Mesenchymal stem cell (in vitro differentiated cells and primary cell): ENCODE results near the gene NKD2.

Source experiments
- DNase-seq: peaks from one replicate; pipeline ENCODE4 v3.0.0-alpha.2; 2013
- H2AFZ ChIP-seq: one replicate; pipeline ENCODE4 v1.6.1; 2013; ENCODE audit warnings: low read depth, mild to moderate bottlenecking, control low read depth, inconsistent platforms, low read length, moderate library complexity
- H2AK5ac ChIP-seq: 2 replicates; pipeline ENCODE4 v1.6.1; 2013; ENCODE audit warnings: low read length, moderate library complexity, mild to moderate bottlenecking, inconsistent platforms; ENCODE audit not compliant: severe bottlenecking
- H2BK120ac ChIP-seq: one replicate; pipeline ENCODE4 v1.6.1; 2013; ENCODE audit warnings: low read depth, mild to moderate bottlenecking, inconsistent platforms, low read length, moderate library complexity
- H2BK12ac ChIP-seq, 2 experiments: one replicate each; pipeline ENCODE4 v1.6.1; 2013; ENCODE audit warnings: inconsistent platforms in 2 of 2, low read length in 2 of 2, mild to moderate bottlenecking in 2 of 2, moderate library complexity in 2 of 2, control low read depth in 1 of 2
- H2BK15ac ChIP-seq: one replicate; pipeline ENCODE4 v1.6.1; 2013; ENCODE audit warnings: mild to moderate bottlenecking, low read depth, inconsistent platforms; ENCODE audit not compliant: poor library complexity, severe bottlenecking
- H2BK5ac ChIP-seq: 2 replicates; pipeline ENCODE4 v1.6.1; 2013; ENCODE audit warnings: low read depth, mild to moderate bottlenecking, low read length, control low read depth, inconsistent platforms; ENCODE audit not compliant: poor library complexity, severe bottlenecking
- H3K14ac ChIP-seq, 2 experiments: one replicate each; pipeline ENCODE4 v1.6.1; 2013; ENCODE audit warnings: inconsistent platforms in 2 of 2, low read length in 2 of 2, control low read depth in 1 of 2, mild to moderate bottlenecking in 1 of 2, moderate library complexity in 1 of 2
- H3K18ac ChIP-seq, 2 experiments: one replicate each; pipeline ENCODE4 v1.6.1; 2013; ENCODE audit warnings: inconsistent platforms in 2 of 2, low read length in 2 of 2, control low read depth in 1 of 2, low read depth in 1 of 2, mild to moderate bottlenecking in 1 of 2
- H3K23ac ChIP-seq, 2 experiments: one replicate each; pipeline ENCODE4 v1.6.1; 2013; ENCODE audit warnings: inconsistent platforms in 2 of 2, low read length in 2 of 2, mild to moderate bottlenecking in 2 of 2, moderate library complexity in 2 of 2, control low read depth in 1 of 2
- H3K27ac ChIP-seq: 2 replicates; pipeline ENCODE4 v1.5.1; 2013; ENCODE audit warnings: mild to moderate bottlenecking, moderate library complexity, low read length, control low read depth, inconsistent platforms; ENCODE audit not compliant: poor library complexity, severe bottlenecking
- H3K27me3 ChIP-seq, 2 experiments: 2 replicates each; pipeline versions ENCODE4 v1.6.1 to v1.7.0; 2013; ENCODE audit warnings: low read length in 2 of 2, mild to moderate bottlenecking in 2 of 2, moderate library complexity in 2 of 2, control low read depth in 1 of 2, inconsistent platforms in 1 of 2; ENCODE audit not compliant: control insufficient read depth in 1 of 2, insufficient read depth in 1 of 2
- H3K36me3 ChIP-seq, 2 experiments: 2 replicates each; pipeline versions ENCODE4 v1.6.1 to v1.7.0; 2013; ENCODE audit warnings: low read length in 2 of 2, control low read depth in 1 of 2, inconsistent platforms in 1 of 2, low read depth in 1 of 2, mild to moderate bottlenecking in 1 of 2; ENCODE audit not compliant: insufficient read depth in 2 of 2, control insufficient read depth in 1 of 2
- H3K4ac ChIP-seq, 2 experiments: one replicate each; pipeline ENCODE4 v1.6.1; 2013; ENCODE audit warnings: inconsistent platforms in 2 of 2, low read length in 2 of 2, mild to moderate bottlenecking in 2 of 2, moderate library complexity in 2 of 2, control low read depth in 1 of 2, low read depth in 1 of 2
- H3K4me1 ChIP-seq: 2 replicates; pipeline ENCODE4 v1.6.1; 2013; ENCODE audit warnings: low read depth, low read length, control low read depth; ENCODE audit not compliant: control insufficient read depth, insufficient read depth
- H3K4me2 ChIP-seq: 2 replicates; pipeline ENCODE4 v1.6.1; 2013; ENCODE audit warnings: low read length, mild to moderate bottlenecking, inconsistent platforms; ENCODE audit not compliant: poor library complexity, severe bottlenecking
- H3K4me3 ChIP-seq, 2 experiments: 2 replicates each; pipeline versions ENCODE4 v1.5.1 to v1.7.0; 2013; ENCODE audit warnings: low read length in 2 of 2, mild to moderate bottlenecking in 2 of 2, control low read depth in 1 of 2, low read depth in 1 of 2; ENCODE audit not compliant: insufficient read depth in 1 of 2
- H3K79me1 ChIP-seq: replicated peaks from 2 replicates; pipeline ENCODE4 v1.6.1; 2013; ENCODE audit warnings: mild to moderate bottlenecking, control low read depth, low read length, inconsistent platforms; ENCODE audit not compliant: poor library complexity, severe bottlenecking
- H3K9ac ChIP-seq: 2 replicates; pipeline ENCODE4 v1.7.0; 2013; ENCODE audit warnings: mild to moderate bottlenecking, low read length, moderate library complexity
- H3K9me3 ChIP-seq: 2 replicates; pipeline ENCODE4 v1.7.0; 2013; ENCODE audit warnings: mild to moderate bottlenecking, low read length; ENCODE audit not compliant: control insufficient read depth
- H4K8ac ChIP-seq: one replicate; pipeline ENCODE4 v1.6.1; 2013; ENCODE audit warnings: inconsistent platforms, mild to moderate bottlenecking, low read length, moderate library complexity
- H4K91ac ChIP-seq: one replicate; pipeline ENCODE4 v1.6.1; 2013; ENCODE audit warnings: mild to moderate bottlenecking, low read length, inconsistent platforms
- WGBS: methylation state at CpG from one replicate; pipeline ENCODE4 v1.1.7; 2013; ENCODE audit warnings: mixed read lengths; 5-methylcytosine and 5-hydroxymethylcytosine counted together

NKD2 gene

GRCh38 chr5:1016036-1016435 is 7.4 kb downstream of the NKD2 start:
- Histone ChIP-seq H3K9ac (no peak overlapping the region), H3K4ac (no peak overlapping the region), H3K9me3 (no peaks in the 10 kb centered on the region), H3K27me3 (peaks cover 48 to 71% of the 10 kb centered on the region in 2 experiments), H2BK12ac (no peak overlapping the region), H4K8ac (no peak overlapping the region), H2AK5ac (no peak overlapping the region), H4K91ac (no peak overlapping the region), H2BK120ac (no peak overlapping the region), H3K23ac (no peak overlapping the region), H3K4me2 (no peak overlapping the region), H3K36me3 (no peaks in the 10 kb centered on the region), H3K4me1 (no peaks in the 10 kb centered on the region), H3K79me1 (no peaks in the 10 kb centered on the region), H2BK5ac (no peak overlapping the region), H3K27ac (no peak overlapping the region), H2BK15ac (no peak overlapping the region), H2AFZ (no peak overlapping the region), H3K4me3 (no peak overlapping the region), H3K14ac (no peak overlapping the region), H3K18ac (no peak overlapping the region)
- WGBS: 86% methylated on average over 19 of the region's 19 CpGs
- no peak for DNase-seq

- no peaks in the 10 kb centered on the region for H3K9me3 ChIP-seq
Measured at GRCh38 chr5:1016476-1016875, 7.9 kb downstream of the NKD2 start.

GRCh38 chr5:1017056-1017455 is 8.5 kb downstream of the NKD2 start:
- Histone ChIP-seq H3K18ac (no peak overlapping the region), H2BK120ac (no peak overlapping the region), H3K9me3 (no peaks in the 10 kb centered on the region), H3K79me1 (no peaks in the 10 kb centered on the region), H3K9ac (no peak overlapping the region), H3K4ac (no peak overlapping the region), H3K14ac (no peak overlapping the region), H3K4me3 (no peak overlapping the region), H3K27me3 (peaks cover 42 to 60% of the 10 kb centered on the region in 2 experiments), H3K4me2 (no peak overlapping the region), H4K91ac (peak overlapping the region; percentile 12), H3K4me1 (no peaks in the 10 kb centered on the region), H3K36me3 (no peaks in the 10 kb centered on the region), H2BK5ac (no peak overlapping the region), H3K27ac (no peak overlapping the region), H4K8ac (no peak overlapping the region), H2AK5ac (no peak overlapping the region), H2AFZ (no peak overlapping the region), H2BK15ac (no peak overlapping the region), H3K23ac (no peak overlapping the region), H2BK12ac (no peak overlapping the region)
- DNase-seq: no peak
- 80% methylated on average over 12 of the region's 12 CpGs for WGBS

More at GRCh38 chr5:1016476-1016875, 7.9 kb downstream of the NKD2 start:
- Histone ChIP-seq H3K4me3 (no peak overlapping the region), H2BK5ac (no peak overlapping the region), H3K23ac (no peak overlapping the region), H3K27me3 (peaks cover 46 to 66% of the 10 kb centered on the region in 2 experiments), H3K4me2 (no peak overlapping the region), H2BK15ac (no peak overlapping the region), H3K4ac (no peak overlapping the region), H4K91ac (no peak overlapping the region), H4K8ac (no peak overlapping the region), H3K79me1 (no peaks in the 10 kb centered on the region), H3K18ac (no peak overlapping the region), H3K14ac (no peak overlapping the region), H3K36me3 (no peaks in the 10 kb centered on the region), H3K4me1 (no peaks in the 10 kb centered on the region), H3K9ac (no peak overlapping the region), H2AFZ (no peak overlapping the region), H3K27ac (no peak overlapping the region), H2BK12ac (no peak overlapping the region), H2BK120ac (no peak overlapping the region), H2AK5ac (no peak overlapping the region)
- no peak for DNase-seq
- 88% methylated on average over 16 of the region's 16 CpGs for WGBS

GRCh38 chr5:1017691-1018455 is 9.3 kb downstream of the NKD2 start:
- H4K8ac ChIP-seq: peak overlapping the region; percentile 60
- peak overlapping the region; percentile 26 for H2BK15ac ChIP-seq
- H2AFZ ChIP-seq: no peak overlapping the region
- no peaks in the 10 kb centered on the region for H3K9me3 ChIP-seq
- no peak for DNase-seq
- no peak overlapping the region for H3K4me3 ChIP-seq
- no peak overlapping the region for H3K18ac ChIP-seq
- H2BK5ac ChIP-seq: no peak overlapping the region
- H3K4ac ChIP-seq: no peak overlapping the region
- H2BK120ac ChIP-seq: no peak overlapping the region
- H4K91ac ChIP-seq: peak overlapping the region; percentile 15
- H3K79me1 ChIP-seq: no peaks in the 10 kb centered on the region
- no peak overlapping the region for H2AK5ac ChIP-seq
- no peak overlapping the region for H3K4me2 ChIP-seq
- H3K27me3 ChIP-seq: peaks cover 34 to 52% of the 10 kb centered on the region in 2 experiments
- peak overlapping the region in 1 of 2 experiments; percentile 56 for H3K14ac ChIP-seq
- H3K27ac ChIP-seq: no peak overlapping the region
- no peaks in the 10 kb centered on the region for H3K36me3 ChIP-seq
- no peak overlapping the region for H2BK12ac ChIP-seq
- no peaks in the 10 kb centered on the region for H3K4me1 ChIP-seq
- no peak overlapping the region for H3K23ac ChIP-seq
- 91% methylated on average over 19 of the region's 19 CpGs for WGBS
- H3K9ac ChIP-seq: no peak overlapping the region
